GM23338 (cell line): Measurements from ENCODE around the gene NAA10. TPM values are rescaled to one million over a fixed set of nuclear protein-coding genes. Genes with fewer than 3 reads are reported as not detected.

Experiments used
- ATAC-seq: fragments of 200-7000 bp; cut with Tn5 transposase; 3 replicates; pipeline ENCODE4 v1.9.1; 2020
- DNase-seq: peaks from one replicate; pipeline ENCODE4 v3.0.0-alpha.2; 2015; ENCODE audit warnings: low spot score
- H2AFZ ChIP-seq: fragments of 200-600 bp; sonication (generic); 2 replicates; pipeline ENCODE4 v1.8.0; 2016; ENCODE audit warnings: antibody characterized with exemption, mild to moderate bottlenecking, moderate library complexity
- H3F3A ChIP-seq: fragments of 200-600 bp; sonication (generic); replicated peaks from 2 replicates; pipeline ENCODE4 v1.8.0; 2017; ENCODE audit warnings: antibody characterized with exemption, mixed run types, low read depth
- H3K27ac ChIP-seq: fragments of 200-600 bp; sonication (generic); 2 replicates; pipeline ENCODE4 v1.6.1; 2016; ENCODE audit warnings: low read depth
- H3K27me3 ChIP-seq: fragments of 200-600 bp; sonication (generic); 2 replicates; pipeline ENCODE4 v1.8.0; 2016; ENCODE audit warnings: mild to moderate bottlenecking, mixed run types, moderate library complexity; ENCODE audit not compliant: insufficient read depth
- H3K36me3 ChIP-seq: fragments of 200-600 bp; sonication (generic); 2 replicates; pipeline ENCODE4 v1.8.0; 2016; ENCODE audit warnings: mild to moderate bottlenecking; ENCODE audit not compliant: insufficient read depth
- H3K4me1 ChIP-seq: fragments of 200-600 bp; sonication (generic); 2 replicates; pipeline ENCODE4 v1.8.0; 2016; ENCODE audit warnings: mild to moderate bottlenecking, moderate library complexity; ENCODE audit not compliant: insufficient read depth
- H3K4me2 ChIP-seq: fragments of 200-600 bp; sonication (generic); 2 replicates; pipeline ENCODE4 v1.7.1; 2017; ENCODE audit warnings: mixed run types
- H3K4me3 ChIP-seq: fragments of 200-600 bp; sonication (generic); 2 replicates; pipeline ENCODE4 v1.6.1; 2016; ENCODE audit warnings: mixed run types
- H3K79me2 ChIP-seq: fragments of 200-600 bp; sonication (generic); replicated peaks from 2 replicates; pipeline ENCODE4 v1.8.0; 2017; ENCODE audit warnings: mild to moderate bottlenecking; ENCODE audit not compliant: insufficient read depth
- H3K9me2 ChIP-seq: fragments of 200-600 bp; sonication (generic); 2 replicates; pipeline ENCODE4 v1.8.0; 2017; ENCODE audit not compliant: insufficient read depth
- H4K20me1 ChIP-seq: fragments of 200-600 bp; sonication (generic); replicated peaks from 2 replicates; pipeline ENCODE4 v1.8.0; 2017; ENCODE audit warnings: mild to moderate bottlenecking; ENCODE audit not compliant: insufficient read depth
- H3K27ac Mint-ChIP-seq: 2 replicates; pipeline ENCODE4 v1.8.0; 2020; ENCODE audit warnings: inconsistent platforms, mild to moderate bottlenecking, moderate library complexity, mixed read lengths
- H3K27me3 Mint-ChIP-seq: 3 replicates; pipeline ENCODE4 v1.8.0; 2022; ENCODE audit warnings: low read depth, mild to moderate bottlenecking, moderate library complexity, mixed read lengths, inconsistent platforms; ENCODE audit not compliant: insufficient read depth, poor library complexity
- H3K36me3 Mint-ChIP-seq: 3 replicates; pipeline ENCODE4 v1.8.0; 2021; ENCODE audit warnings: low read depth, mild to moderate bottlenecking, inconsistent platforms, moderate library complexity, mixed read lengths
- H3K4me1 Mint-ChIP-seq: 3 replicates; pipeline ENCODE4 v1.8.0; 2020; ENCODE audit warnings: mild to moderate bottlenecking, inconsistent platforms, mixed read lengths
- H3K4me3 Mint-ChIP-seq: 3 replicates; pipeline ENCODE4 v1.8.0; 2021; ENCODE audit warnings: moderate library complexity, mild to moderate bottlenecking, inconsistent platforms, mixed read lengths
- H3K9me3 Mint-ChIP-seq: 3 replicates; pipeline ENCODE4 v1.8.0; 2020; ENCODE audit warnings: moderate library complexity, mild to moderate bottlenecking, inconsistent platforms, mixed read lengths
- EZH2phosphoT487 ChIP-seq: fragments of 200-600 bp; sonication (generic); IDR thresholded peaks from one replicate; pipeline ENCODE4 v1.8.1; 2018; ENCODE audit warnings: antibody characterized with exemption; ENCODE audit not compliant: unreplicated experiment
- JUNB ChIP-seq: IDR thresholded peaks from one replicate; pipeline ENCODE4 v1.6.1; 2016; ENCODE audit warnings: antibody characterized with exemption; ENCODE audit not compliant: unreplicated experiment
- NANOG ChIP-seq: IDR thresholded peaks from 2 replicates; pipeline ENCODE4 v1.6.1; 2016; ENCODE audit warnings: antibody characterized with exemption, borderline replicate concordance
- POLR2AphosphoS5 ChIP-seq: IDR thresholded peaks from 2 replicates; pipeline ENCODE4 v1.6.1; 2016; ENCODE audit warnings: antibody characterized with exemption, low read depth
- ZNF114 ChIP-seq: fragments of 250-450 bp; sonication (Bioruptor Pico); IDR thresholded peaks from 2 replicates; pipeline ENCODE4 v1.5.0; 2020; ENCODE audit warnings: mild to moderate bottlenecking, moderate library complexity
- ZNF331 ChIP-seq: fragments of 250-450 bp; sonication (Bioruptor Pico); IDR thresholded peaks from 2 replicates; pipeline ENCODE4 v1.5.0; 2020; ENCODE audit warnings: low read depth, mild to moderate bottlenecking, moderate library complexity
- polyA plus RNA-seq: library from polyadenylated mRNA; unstranded; fragments of >200 nt; fragmentation: Nextera tagmentation; extraction: Ambion mirVana; gene quantifications from 2 replicates; pipeline ENCODE4 v1.2.1, GENCODE V29; 2016
- total RNA-seq: library from RNA; depleted of rRNA; stranded (reverse); fragments of >200 nt; shearing (Covaris generic); gene quantifications from 2 replicates; pipeline ENCODE4 v1.2.3, GENCODE V29; 2014
- TF ChIP-seq, protein P1 (sequence below): IDR thresholded peaks from 2 replicates; pipeline ENCODE4 v1.6.1; 2016; ENCODE audit warnings: antibody characterized with exemption
- TF ChIP-seq, protein P2 (sequence below), 2 experiments: fragments of 200-600 bp in 1 of 2; sonication (generic) in 1 of 2; conservative IDR thresholded peaks; 2 replicates each; pipeline versions ENCODE4 v1.5.1 to v1.6.1; 2016 to 2017; ENCODE audit warnings: antibody characterized with exemption in 2 of 2, low read depth in 2 of 2, mild to moderate bottlenecking in 2 of 2, moderate library complexity in 1 of 2

NAA10 gene
- total and polyA plus RNA-seq, 2 experiments from 2014 or later: 136 to 145 TPM

DNA sequence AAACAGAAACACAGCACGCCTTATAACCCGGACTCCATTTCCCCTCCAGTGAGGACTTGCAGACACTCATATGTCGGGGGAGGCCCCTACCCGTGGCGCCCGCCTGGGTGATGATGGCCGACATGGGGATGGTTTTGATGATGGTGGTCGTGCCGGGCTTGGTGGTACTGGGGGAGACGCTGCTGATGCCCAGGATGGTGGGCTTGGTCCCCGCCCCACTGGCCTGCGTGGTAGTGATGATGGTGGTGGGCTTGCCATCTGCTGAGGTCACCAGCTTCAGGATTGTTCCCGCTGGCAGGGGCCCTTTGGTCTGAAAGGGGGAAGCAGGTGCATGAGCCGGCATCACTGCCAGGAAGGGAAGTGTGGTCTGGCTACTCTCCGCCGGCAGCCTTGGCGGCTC is 22.4 kb upstream of the NAA10 start:
- Histone ChIP-seq H2AFZ (no peak overlapping the region), H3K36me3 (no peaks in the 10 kb centered on the region; the same call in 1 of the 2 replicates), H3K4me1 (no peaks in the 10 kb centered on the region), H3K4me2 (no peak overlapping the region), H3K79me2 (peaks cover 4% of the 10 kb centered on the region), H3K4me3 (no peak overlapping the region), H3K27me3 (no peaks in the 10 kb centered on the region), H4K20me1 (no peaks in the 10 kb centered on the region), H3K9me2 (no peaks in the 10 kb centered on the region), H3F3A (no peaks in the 10 kb centered on the region), H3K27ac (no peak overlapping the region)
- no peak for TF ChIP-seq ZNF331
- ATAC-seq (no peak), DNase-seq (no peak)
- peaks cover 10% of the 10 kb centered on the region for H3K27me3 Mint-ChIP-seq
- no peak overlapping the region for H3K4me3 Mint-ChIP-seq
- H3K36me3 Mint-ChIP-seq: peaks cover 83% of the 10 kb centered on the region
- no peak overlapping the region for H3K27ac Mint-ChIP-seq
- no peaks in the 10 kb centered on the region for H3K4me1 Mint-ChIP-seq
- H3K9me3 Mint-ChIP-seq: no peaks in the 10 kb centered on the region

DNA sequence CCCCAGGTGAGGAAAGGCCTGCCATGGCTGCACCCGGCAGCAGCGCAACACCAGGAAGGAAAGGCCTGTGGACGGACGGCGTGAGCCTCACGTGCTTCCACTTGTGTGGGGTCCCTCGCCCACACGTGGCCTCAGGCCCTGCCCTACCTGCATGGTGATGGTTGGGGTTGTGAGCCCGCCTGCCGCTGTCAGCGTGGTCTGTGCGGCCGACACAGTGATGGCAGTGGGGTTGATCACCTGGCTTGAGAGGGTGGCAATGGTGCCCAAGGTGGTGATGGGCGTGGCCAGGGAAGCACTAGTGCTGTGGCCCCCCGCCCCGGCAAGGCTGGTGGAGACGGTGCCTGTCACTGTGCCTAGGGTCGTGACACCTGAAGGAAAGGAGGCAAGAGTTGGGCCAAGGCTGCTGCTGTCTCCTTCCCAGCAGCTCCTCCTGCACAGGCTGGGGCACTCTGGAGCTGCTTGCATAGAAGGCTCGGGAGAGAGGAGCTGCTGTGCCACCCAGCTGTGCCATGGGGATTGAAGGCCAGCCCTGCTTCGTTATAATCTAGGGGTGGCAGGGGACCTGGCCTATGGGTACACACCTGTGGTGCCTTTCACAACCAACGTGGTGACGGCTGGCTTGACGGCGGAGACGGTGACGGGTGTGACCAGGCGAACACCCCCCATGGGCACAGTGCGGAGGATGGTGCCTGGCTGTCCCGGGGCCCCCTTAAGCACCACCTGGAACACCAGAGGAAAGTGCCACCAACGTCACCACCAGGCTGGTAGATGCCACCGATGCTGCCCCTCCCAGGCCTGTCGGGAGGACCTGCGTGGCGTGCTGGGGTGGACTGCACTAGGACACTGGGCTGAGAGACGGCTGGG is 21.4 kb upstream of the NAA10 start:
- Histone ChIP-seq H3K4me1 (no peaks in the 10 kb centered on the region), H2AFZ (no peak overlapping the region), H4K20me1 (no peaks in the 10 kb centered on the region), H3K36me3 (no peaks in the 10 kb centered on the region; the same call in 1 of the 2 replicates), H3K4me3 (no peak overlapping the region), H3K9me2 (no peaks in the 10 kb centered on the region), H3K27ac (no peak overlapping the region), H3F3A (no peaks in the 10 kb centered on the region), H3K27me3 (no peaks in the 10 kb centered on the region), H3K79me2 (no peaks in the 10 kb centered on the region; the same call in 1 of the 2 replicates), H3K4me2 (no peak overlapping the region)
- ATAC-seq: no peak
- no peak overlapping the region for H3K4me3 Mint-ChIP-seq
- H3K4me1 Mint-ChIP-seq: no peaks in the 10 kb centered on the region
- no peak for TF ChIP-seq ZNF114 (CRISPR knock-in tag)
- no peak for TF ChIP-seq EZH2phosphoT487
- TF ChIP-seq NANOG: no peak
- no peak overlapping the region for H3K27ac Mint-ChIP-seq
- peaks cover 80% of the 10 kb centered on the region for H3K36me3 Mint-ChIP-seq
- H3K9me3 Mint-ChIP-seq: no peaks in the 10 kb centered on the region
- DNase-seq: no peak
- peaks cover 7% of the 10 kb centered on the region for H3K27me3 Mint-ChIP-seq

DNA sequence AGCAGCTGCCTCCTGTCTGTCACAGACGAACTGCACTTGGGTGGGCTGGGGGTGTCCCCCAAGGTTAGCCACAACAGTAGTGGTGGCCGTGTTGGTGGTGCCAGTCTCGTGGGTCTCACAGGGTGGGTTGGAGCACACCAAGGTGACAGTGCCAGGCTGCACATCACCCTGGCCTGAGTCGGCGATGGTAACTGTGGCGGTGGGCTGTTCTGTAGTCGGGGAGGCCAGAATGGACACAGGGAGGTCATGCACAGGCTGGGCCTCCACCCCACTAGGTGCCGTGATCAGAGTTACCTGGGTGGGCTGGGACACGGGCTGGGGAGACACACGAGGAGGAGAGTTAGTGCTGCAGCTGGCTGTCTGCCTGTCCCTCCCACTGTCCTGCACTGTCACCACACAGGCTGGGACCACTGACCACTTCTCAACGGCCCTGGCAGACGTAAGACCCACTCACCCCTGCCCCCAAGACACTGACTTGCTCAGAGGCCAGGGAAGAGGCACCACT is 20.4 kb upstream of the NAA10 start:
- no peaks in the 10 kb centered on the region; the same call in 1 of the 2 replicates for H3K36me3 ChIP-seq
- peaks cover 80% of the 10 kb centered on the region for H3K36me3 Mint-ChIP-seq
- H2AFZ ChIP-seq: no peak overlapping the region
- no peaks in the 10 kb centered on the region for H3K4me1 ChIP-seq
- no peak overlapping the region for H3K4me3 Mint-ChIP-seq
- no peaks in the 10 kb centered on the region for H3F3A ChIP-seq
- no peak overlapping the region for H3K27ac ChIP-seq
- no peak overlapping the region for H3K27ac Mint-ChIP-seq
- H3K9me2 ChIP-seq: no peaks in the 10 kb centered on the region
- no peaks in the 10 kb centered on the region for H4K20me1 ChIP-seq
- peaks cover 1% of the 10 kb centered on the region for H3K27me3 Mint-ChIP-seq
- H3K4me3 ChIP-seq: no peak overlapping the region
- no peaks in the 10 kb centered on the region; the same call in 1 of the 2 replicates for H3K79me2 ChIP-seq
- DNase-seq (no peak), ATAC-seq (no peak)
- no peaks in the 10 kb centered on the region for H3K27me3 ChIP-seq
- peaks cover 3% of the 10 kb centered on the region; the same call in 1 of the 3 replicates for H3K4me1 Mint-ChIP-seq
- H3K9me3 Mint-ChIP-seq: no peaks in the 10 kb centered on the region
- no peak overlapping the region for H3K4me2 ChIP-seq
- TF ChIP-seq, protein P1, sequence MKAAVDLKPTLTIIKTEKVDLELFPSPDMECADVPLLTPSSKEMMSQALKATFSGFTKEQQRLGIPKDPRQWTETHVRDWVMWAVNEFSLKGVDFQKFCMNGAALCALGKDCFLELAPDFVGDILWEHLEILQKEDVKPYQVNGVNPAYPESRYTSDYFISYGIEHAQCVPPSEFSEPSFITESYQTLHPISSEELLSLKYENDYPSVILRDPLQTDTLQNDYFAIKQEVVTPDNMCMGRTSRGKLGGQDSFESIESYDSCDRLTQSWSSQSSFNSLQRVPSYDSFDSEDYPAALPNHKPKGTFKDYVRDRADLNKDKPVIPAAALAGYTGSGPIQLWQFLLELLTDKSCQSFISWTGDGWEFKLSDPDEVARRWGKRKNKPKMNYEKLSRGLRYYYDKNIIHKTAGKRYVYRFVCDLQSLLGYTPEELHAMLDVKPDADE: no peak
- TF ChIP-seq POLR2AphosphoS5: no peak
- TF ChIP-seq, protein P2, sequence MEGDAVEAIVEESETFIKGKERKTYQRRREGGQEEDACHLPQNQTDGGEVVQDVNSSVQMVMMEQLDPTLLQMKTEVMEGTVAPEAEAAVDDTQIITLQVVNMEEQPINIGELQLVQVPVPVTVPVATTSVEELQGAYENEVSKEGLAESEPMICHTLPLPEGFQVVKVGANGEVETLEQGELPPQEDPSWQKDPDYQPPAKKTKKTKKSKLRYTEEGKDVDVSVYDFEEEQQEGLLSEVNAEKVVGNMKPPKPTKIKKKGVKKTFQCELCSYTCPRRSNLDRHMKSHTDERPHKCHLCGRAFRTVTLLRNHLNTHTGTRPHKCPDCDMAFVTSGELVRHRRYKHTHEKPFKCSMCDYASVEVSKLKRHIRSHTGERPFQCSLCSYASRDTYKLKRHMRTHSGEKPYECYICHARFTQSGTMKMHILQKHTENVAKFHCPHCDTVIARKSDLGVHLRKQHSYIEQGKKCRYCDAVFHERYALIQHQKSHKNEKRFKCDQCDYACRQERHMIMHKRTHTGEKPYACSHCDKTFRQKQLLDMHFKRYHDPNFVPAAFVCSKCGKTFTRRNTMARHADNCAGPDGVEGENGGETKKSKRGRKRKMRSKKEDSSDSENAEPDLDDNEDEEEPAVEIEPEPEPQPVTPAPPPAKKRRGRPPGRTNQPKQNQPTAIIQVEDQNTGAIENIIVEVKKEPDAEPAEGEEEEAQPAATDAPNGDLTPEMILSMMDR (conservative IDR thresholded peaks at IDR 0.05; ENCODE audit: low read depth in 2 of 2): no peak
- no peak for TF ChIP-seq ZNF331
- TF ChIP-seq JUNB: no peak
